Tibial nerve (tissue), 4 donors: Measurements from ENCODE around the gene ILDR2. TPM values are rescaled to one million over a fixed set of nuclear protein-coding genes. Genes with fewer than 3 reads are reported as not detected.

Source experiments
- DNase-seq, 2 donors: peaks; one replicate each; pipeline ENCODE4 v3.0.0-alpha.2; 2019; ENCODE audit warnings: low spot score in 2 of 2
- H3K27ac ChIP-seq, 4 donors: fragments of 200-600 bp; sonication (generic) in 3 of 4; one replicate each; pipeline ENCODE4 v1.5.1; 2017 to 2019; ENCODE audit warnings: mild to moderate bottlenecking in 1 of 4
- H3K27me3 ChIP-seq, 2 donors: fragments of 200-600 bp; sonication (generic) in 1 of 2; one replicate each; pipeline versions ENCODE4 v1.5.1 to v1.6.0; 2017 to 2019
- H3K36me3 ChIP-seq, 3 donors: fragments of 200-600 bp; sonication (generic); one replicate each; pipeline ENCODE4 v1.5.1; 2018 to 2019
- H3K4me1 ChIP-seq, 4 donors: fragments of 200-600 bp; sonication (generic) in 3 of 4; one replicate each; pipeline ENCODE4 v1.5.1; 2017 to 2019
- H3K4me3 ChIP-seq, 4 donors: fragments of 200-600 bp; sonication (generic) in 3 of 4; one replicate each; pipeline ENCODE4 v1.5.1; 2017 to 2019; ENCODE audit warnings: mild to moderate bottlenecking in 1 of 4, moderate library complexity in 1 of 4
- H3K9me3 ChIP-seq, 4 donors: fragments of 200-600 bp; sonication (generic) in 3 of 4; one replicate each; pipeline ENCODE4 v1.5.1; 2017 to 2019
- EP300 ChIP-seq, 2 donors: sonication (generic); formaldehyde crosslinking; IDR thresholded peaks; one replicate each; pipeline ENCODE4 v1.6.1; 2017; ENCODE audit warnings: antibody characterized with exemption in 2 of 2, mild to moderate bottlenecking in 1 of 2
- POLR2A ChIP-seq, 2 donors: fragments of 450-650 bp; IDR thresholded peaks; one replicate each; pipeline ENCODE4 v1.6.1; 2017; ENCODE audit warnings: antibody characterized with exemption in 2 of 2, mild to moderate bottlenecking in 2 of 2, moderate library complexity in 2 of 2
- WGBS, 2 donors: methylation state at CpG; one replicate each; pipeline ENCODE4 v1.1.5; 2018; 5-methylcytosine and 5-hydroxymethylcytosine counted together
- total RNA-seq, 4 donors: library from RNA; depleted of rRNA; stranded (reverse); fragments of >200 nt; gene quantifications; one replicate each; pipeline ENCODE4 v1.1.0, GENCODE V29; 2016
- TF ChIP-seq, protein P1 (sequence below), 5 experiments: fragments of 200-600 bp in 3 of 5; fragments of 450-650 bp in 2 of 5; sonication (generic) in 3 of 5; IDR thresholded peaks; one replicate each; pipeline ENCODE4 v1.5.1; 2016 to 2019; ENCODE audit warnings: antibody characterized with exemption in 5 of 5, mild to moderate bottlenecking in 3 of 5, moderate library complexity in 2 of 5

ILDR2 gene
- total RNA-seq, 4 donors from 2014 or later: 4.4 to 6.7 (median 5.7) TPM

DNA sequence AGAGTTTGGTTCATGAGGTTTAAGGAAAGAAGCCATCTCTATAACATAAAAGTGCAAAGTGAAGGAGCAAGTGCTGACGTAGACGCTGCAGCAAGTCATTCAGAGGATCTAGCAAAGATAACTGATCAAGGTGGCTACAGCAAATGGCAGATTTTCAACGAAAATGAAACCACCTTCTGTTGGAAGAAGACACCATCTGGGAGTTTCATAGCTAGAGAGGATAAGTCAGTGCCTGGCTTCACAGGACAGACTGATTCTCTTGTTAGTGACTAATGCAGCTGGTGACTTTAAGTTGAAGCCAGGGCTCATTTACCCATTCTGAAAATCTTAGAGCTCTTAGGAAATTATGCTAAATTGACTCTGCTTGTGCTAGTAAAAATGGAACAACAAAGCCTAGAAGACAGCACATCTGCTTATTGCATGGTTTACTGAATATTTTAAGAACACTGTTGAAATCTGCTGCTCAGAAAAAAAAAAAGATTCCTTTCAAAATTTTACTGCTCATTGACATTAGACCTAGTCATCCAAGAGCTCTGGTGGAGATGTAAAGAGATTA lies 24.2 kb upstream of the ILDR2 start:
- 69 to 85% methylated on average over 3 of the region's 3 CpGs for WGBS, 2 donors
- Histone ChIP-seq H3K36me3 (no peaks in the 10 kb centered on the region), H3K27me3 (no peaks in the 10 kb centered on the region), H3K4me1 (no peaks in the 10 kb centered on the region), H3K27ac (no peak overlapping the region), H3K9me3 (peaks cover 0 to 7% (median 2%) of the 10 kb centered on the region in 4 donors), H3K4me3 (no peak overlapping the region)
- no peak for TF ChIP-seq EP300 (IDR thresholded peaks at IDR 0.05)
- no peak for DNase-seq

DNA sequence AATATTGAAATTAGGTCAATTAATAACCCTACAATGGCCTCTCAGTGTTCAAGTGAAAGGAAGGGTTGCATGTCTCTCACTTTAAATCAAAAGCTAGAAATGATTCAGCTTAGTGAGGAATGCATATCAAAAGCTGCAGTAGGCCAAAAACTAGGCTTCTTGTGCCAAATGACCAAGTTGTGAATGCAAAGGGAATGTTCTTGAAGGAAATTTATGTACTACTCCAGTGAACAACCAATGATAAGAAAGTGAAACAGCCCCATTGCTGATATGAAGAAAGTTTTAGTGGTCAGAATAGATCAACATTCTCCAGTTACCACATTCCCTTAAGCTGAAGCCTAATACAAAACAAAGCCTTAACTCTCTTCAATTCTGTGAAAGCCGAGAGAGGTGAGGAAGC lies 23.7 kb upstream of the ILDR2 start:
- no peak overlapping the region for H3K27ac ChIP-seq
- no peaks in the 10 kb centered on the region for H3K27me3 ChIP-seq
- H3K9me3 ChIP-seq: peaks cover 0 to 7% (median 2%) of the 10 kb centered on the region in 4 donors
- no peak for DNase-seq
- 51 to 56% methylated on average over 1 of the region's 1 CpG for WGBS, 2 donors
- H3K36me3 ChIP-seq: no peaks in the 10 kb centered on the region
- H3K4me1 ChIP-seq: no peaks in the 10 kb centered on the region
- H3K4me3 ChIP-seq: no peak overlapping the region
- no peak for TF ChIP-seq EP300 (IDR thresholded peaks at IDR 0.05)
- no peak for TF ChIP-seq POLR2A (IDR thresholded peaks at IDR 0.05)
- TF ChIP-seq, protein P1, sequence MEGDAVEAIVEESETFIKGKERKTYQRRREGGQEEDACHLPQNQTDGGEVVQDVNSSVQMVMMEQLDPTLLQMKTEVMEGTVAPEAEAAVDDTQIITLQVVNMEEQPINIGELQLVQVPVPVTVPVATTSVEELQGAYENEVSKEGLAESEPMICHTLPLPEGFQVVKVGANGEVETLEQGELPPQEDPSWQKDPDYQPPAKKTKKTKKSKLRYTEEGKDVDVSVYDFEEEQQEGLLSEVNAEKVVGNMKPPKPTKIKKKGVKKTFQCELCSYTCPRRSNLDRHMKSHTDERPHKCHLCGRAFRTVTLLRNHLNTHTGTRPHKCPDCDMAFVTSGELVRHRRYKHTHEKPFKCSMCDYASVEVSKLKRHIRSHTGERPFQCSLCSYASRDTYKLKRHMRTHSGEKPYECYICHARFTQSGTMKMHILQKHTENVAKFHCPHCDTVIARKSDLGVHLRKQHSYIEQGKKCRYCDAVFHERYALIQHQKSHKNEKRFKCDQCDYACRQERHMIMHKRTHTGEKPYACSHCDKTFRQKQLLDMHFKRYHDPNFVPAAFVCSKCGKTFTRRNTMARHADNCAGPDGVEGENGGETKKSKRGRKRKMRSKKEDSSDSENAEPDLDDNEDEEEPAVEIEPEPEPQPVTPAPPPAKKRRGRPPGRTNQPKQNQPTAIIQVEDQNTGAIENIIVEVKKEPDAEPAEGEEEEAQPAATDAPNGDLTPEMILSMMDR (IDR thresholded peaks at IDR 0.05): no peak

DNA sequence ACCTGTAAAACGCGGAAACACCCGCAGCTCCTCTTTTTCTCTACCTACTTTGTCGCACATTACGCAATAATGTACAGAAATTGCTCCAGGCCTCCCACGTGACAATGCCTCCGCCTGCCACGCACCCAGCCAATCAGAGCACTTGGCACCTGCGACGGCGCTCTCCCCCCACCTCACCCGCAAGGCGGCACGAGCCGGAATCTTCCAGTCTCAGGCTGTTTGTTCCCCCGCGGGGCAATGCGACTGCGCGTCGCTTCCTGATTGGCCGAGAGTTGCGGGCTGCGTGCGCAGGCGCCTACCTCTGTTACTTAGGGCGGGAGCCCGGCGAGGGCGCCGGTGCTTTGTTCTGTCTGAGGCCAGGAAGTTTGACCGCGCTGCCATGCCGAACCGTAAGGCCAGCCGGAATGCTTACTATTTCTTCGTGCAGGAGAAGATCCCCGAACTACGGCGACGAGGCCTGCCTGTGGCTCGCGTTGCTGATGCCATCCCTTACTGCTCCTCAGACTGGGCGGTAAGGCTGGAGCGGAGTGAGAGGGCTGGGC lies 13.7 kb upstream of the ILDR2 start, which contains the start of gene MAEL:
Gene MAEL (plus strand): TSS at position 307 of the 542 bp plus-strand sequence. CDS start 73 bp downstream, at position 380.
- 94 to 95% methylated on average over 45 of the region's 45 CpGs for WGBS, 2 donors
- no peaks in the 10 kb centered on the region for H3K4me1 ChIP-seq
- no peak within 1 kb of the TSS for H3K27ac ChIP-seq
- no peak within 1 kb of the TSS for H3K4me3 ChIP-seq
- no peaks in the 10 kb centered on the region for H3K36me3 ChIP-seq
- TF ChIP-seq EP300 (IDR thresholded peaks at IDR 0.05) (no peak), POLR2A (IDR thresholded peaks at IDR 0.05) (no peak)
- TF ChIP-seq, protein P1 (IDR thresholded peaks at IDR 0.05): no peak
- no peak for DNase-seq
- peaks cover 0 to 5% (median 0%) of the 10 kb centered on the region in 4 donors for H3K9me3 ChIP-seq
- no peaks in the 10 kb centered on the region for H3K27me3 ChIP-seq

DNA sequence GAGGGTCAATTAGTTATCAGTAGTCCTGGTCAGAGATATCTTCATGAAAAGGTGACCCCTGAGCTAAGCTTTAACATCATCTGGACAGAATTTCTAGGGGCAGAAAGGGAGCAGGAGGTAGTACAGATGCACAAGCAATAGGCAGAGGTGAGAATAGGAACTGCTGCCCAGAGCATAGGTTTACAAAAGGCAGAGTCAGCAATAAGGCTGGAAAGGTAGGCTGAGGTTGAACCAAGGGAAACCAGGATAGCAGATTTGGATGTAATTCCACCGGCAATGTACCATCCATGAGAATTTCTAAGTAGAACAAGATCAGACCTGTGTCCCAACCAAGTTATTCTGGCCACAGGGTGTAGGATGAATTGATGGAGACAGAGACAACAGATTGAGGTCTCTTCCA lies 6.2 kb upstream of the ILDR2 start:
- H3K9me3 ChIP-seq: peaks cover 0 to 5% (median 0%) of the 10 kb centered on the region in 4 donors
- no peak for TF ChIP-seq POLR2A (IDR thresholded peaks at IDR 0.05)
- TF ChIP-seq, protein P1 (IDR thresholded peaks at IDR 0.05): no peak
- TF ChIP-seq EP300 (IDR thresholded peaks at IDR 0.05): no peak
- H3K4me3 ChIP-seq: no peak overlapping the region
- no peak overlapping the region for H3K27ac ChIP-seq
- H3K4me1 ChIP-seq: peaks cover 0 to under 1% (median 0%) of the 10 kb centered on the region in 4 donors
- no peaks in the 10 kb centered on the region for H3K36me3 ChIP-seq
- DNase-seq: no peak
- 95 to 96% methylated on average over 1 of the region's 1 CpG for WGBS, 2 donors
- no peaks in the 10 kb centered on the region for H3K27me3 ChIP-seq

DNA sequence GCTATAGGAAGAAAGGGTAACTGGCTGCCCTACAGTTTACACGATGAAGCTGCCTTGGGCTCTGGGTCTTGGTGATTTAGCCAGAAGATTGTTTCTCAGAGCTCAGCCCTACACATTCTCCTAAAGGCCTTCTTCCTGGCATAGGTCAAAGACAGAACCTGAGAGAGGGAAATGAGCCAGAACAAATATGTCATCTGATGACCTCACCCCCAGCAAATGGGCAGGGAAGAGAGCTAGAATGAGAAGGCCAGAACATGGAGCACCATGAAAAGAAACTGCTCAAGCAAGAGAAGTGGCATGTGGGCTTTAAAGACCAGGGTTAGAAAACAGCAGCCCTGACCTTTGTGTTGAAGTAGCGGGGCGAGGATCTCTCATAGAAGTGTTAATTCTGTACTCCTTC lies 5.5 kb upstream of the ILDR2 start:
- H3K36me3 ChIP-seq: no peaks in the 10 kb centered on the region
- H3K9me3 ChIP-seq: peaks cover 0 to 5% (median 0%) of the 10 kb centered on the region in 4 donors
- peaks cover 0 to 7% (median 0%) of the 10 kb centered on the region in 4 donors for H3K4me1 ChIP-seq
- WGBS, 2 donors: 82 to 90% methylated on average over 3 of the region's 3 CpGs
- H3K4me3 ChIP-seq: no peak overlapping the region
- H3K27me3 ChIP-seq: no peaks in the 10 kb centered on the region
- H3K27ac ChIP-seq: no peak overlapping the region
- no peak for DNase-seq
- no peak for TF ChIP-seq EP300 (IDR thresholded peaks at IDR 0.05)
- TF ChIP-seq, protein P1 (IDR thresholded peaks at IDR 0.05): no peak
- no peak for TF ChIP-seq POLR2A (IDR thresholded peaks at IDR 0.05)
